Stimulated activated CD8-positive, alpha-beta memory T cell treated with anti-CD3 and anti-CD28 coated beads, Interleukin-4, amount 100 ng/mL, for 4 hours (primary cell): ENCODE results near the gene SENP5.

Source experiments
- DNase-seq, 2 donors: peaks; one replicate each; pipeline ENCODE4 v3.0.0-alpha.2; 2020; ENCODE audit warnings: low read depth in 2 of 2, low spot score in 1 of 2

Gene SENP5

GRCh38 chr3:196883361-196883760, 15.6 kb downstream of the SENP5 start:
- no peak for DNase-seq

- DNase-seq: no peak
Observed at GRCh38 chr3:196886144-196886543, 18.4 kb downstream of the SENP5 start.

- no peak for DNase-seq
Observed at GRCh38 chr3:196889844-196890708, 22.4 kb downstream of the SENP5 start.

GRCh38 chr3:196894557-196895295, 27.0 kb downstream of the SENP5 start:
- no peak for DNase-seq

- DNase-seq: no peak
Observed at GRCh38 chr3:196896229-196896628, 28.5 kb downstream of the SENP5 start.

- no peak for DNase-seq
Observed at GRCh38 chr3:196901768-196902167, 34.0 kb downstream of the SENP5 start.

- DNase-seq: no peak
Observed at GRCh38 chr3:196902296-196902695, 34.6 kb downstream of the SENP5 start.

GRCh38 chr3:196903740-196904139, 36.0 kb downstream of the SENP5 start:
- DNase-seq: no peak

GRCh38 chr3:196914866-196915265, 47.1 kb downstream of the SENP5 start:
- DNase-seq: no peak

GRCh38 chr3:196915375-196915774, 47.7 kb downstream of the SENP5 start:
- no peak for DNase-seq

GRCh38 chr3:196916221-196916620, 48.5 kb downstream of the SENP5 start:
- DNase-seq: no peak

- DNase-seq: no peak
Observed at GRCh38 chr3:196916995-196917394, 49.3 kb downstream of the SENP5 start.

GRCh38 chr3:196918968-196919367, 51.2 kb downstream of the SENP5 start:
- DNase-seq: no peak

- DNase-seq: no peak
Observed at GRCh38 chr3:196920733-196921132, 53.0 kb downstream of the SENP5 start.

GRCh38 chr3:196927571-196928453, 60.1 kb downstream of the SENP5 start:
- no peak for DNase-seq

GRCh38 chr3:196931157-196931556, 63.4 kb downstream of the SENP5 start:
- no peak for DNase-seq

- DNase-seq: no peak
Observed at GRCh38 chr3:196931828-196932587, 64.3 kb downstream of the SENP5 start.

GRCh38 chr3:196932600-196932999, 64.9 kb downstream of the SENP5 start:
- no peak for DNase-seq

- DNase-seq: no peak
Observed at GRCh38 chr3:196936288-196936687, 68.6 kb downstream of the SENP5 start.

- no peak for DNase-seq
Observed at GRCh38 chr3:196938124-196938523, 70.4 kb downstream of the SENP5 start.

GRCh38 chr3:196938576-196938975, 70.9 kb downstream of the SENP5 start:
- no peak for DNase-seq
